Endothelial cell of umbilical vein (primary cell): ENCODE measurements around the gene SEMG2.

Experiments used
- EZH2 ChIP-seq: IDR thresholded peaks from 2 replicates; pipeline ENCODE4 v1.6.1; 2012; ENCODE audit warnings: borderline replicate concordance, low read depth, mild to moderate bottlenecking, moderate library complexity, low read length, inconsistent platforms; ENCODE audit not compliant: severe bottlenecking
- POLR2A ChIP-seq: IDR thresholded peaks from 2 replicates; pipeline ENCODE4 v1.6.1; 2012; ENCODE audit warnings: low read depth, mild to moderate bottlenecking, control low read depth, low read length
- POLR2AphosphoS5 ChIP-seq: IDR thresholded peaks from 2 replicates; pipeline ENCODE4 v1.6.1; 2012; ENCODE audit warnings: low read depth, mild to moderate bottlenecking, control low read depth, low read length, moderate library complexity; ENCODE audit not compliant: insufficient read depth
- TF ChIP-seq, protein P1 (sequence below), 2 donors: IDR thresholded peaks; 1 replicate in 1 of 2; 2 replicates in 1 of 2; pipeline ENCODE4 v1.5.1; 2011; ENCODE audit warnings: low read length in 2 of 2, mild to moderate bottlenecking in 2 of 2, moderate library complexity in 2 of 2, control low read depth in 1 of 2, inconsistent platforms in 1 of 2, low read depth in 1 of 2; ENCODE audit not compliant: insufficient read depth in 1 of 2; ENCODE audit errors: extremely low read depth in 1 of 2
- TF ChIP-seq, protein P2 (sequence below): IDR thresholded peaks from 2 replicates; pipeline ENCODE4 v1.6.1; 2011; ENCODE audit not compliant: insufficient read depth, insufficient read length

DNA sequence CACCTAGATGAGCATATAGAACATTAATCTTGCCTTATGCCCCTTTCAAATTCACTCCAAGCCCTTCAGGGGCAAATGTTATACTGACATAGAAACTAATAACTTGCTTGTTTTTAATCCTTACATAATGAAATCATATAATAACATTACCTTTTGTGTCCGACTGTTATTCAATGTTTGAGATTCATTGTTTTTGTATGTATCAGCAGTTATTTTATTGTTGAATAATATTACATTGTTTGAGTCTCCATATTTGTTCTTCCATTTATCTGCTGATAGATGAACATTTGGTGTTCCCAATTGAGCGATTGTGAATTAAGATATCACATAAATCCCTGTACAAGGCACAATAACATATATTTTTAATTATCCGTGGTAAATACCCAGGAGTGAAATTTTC lies 8.3 kb upstream of the SEMG2 start:
- TF ChIP-seq, protein P1, sequence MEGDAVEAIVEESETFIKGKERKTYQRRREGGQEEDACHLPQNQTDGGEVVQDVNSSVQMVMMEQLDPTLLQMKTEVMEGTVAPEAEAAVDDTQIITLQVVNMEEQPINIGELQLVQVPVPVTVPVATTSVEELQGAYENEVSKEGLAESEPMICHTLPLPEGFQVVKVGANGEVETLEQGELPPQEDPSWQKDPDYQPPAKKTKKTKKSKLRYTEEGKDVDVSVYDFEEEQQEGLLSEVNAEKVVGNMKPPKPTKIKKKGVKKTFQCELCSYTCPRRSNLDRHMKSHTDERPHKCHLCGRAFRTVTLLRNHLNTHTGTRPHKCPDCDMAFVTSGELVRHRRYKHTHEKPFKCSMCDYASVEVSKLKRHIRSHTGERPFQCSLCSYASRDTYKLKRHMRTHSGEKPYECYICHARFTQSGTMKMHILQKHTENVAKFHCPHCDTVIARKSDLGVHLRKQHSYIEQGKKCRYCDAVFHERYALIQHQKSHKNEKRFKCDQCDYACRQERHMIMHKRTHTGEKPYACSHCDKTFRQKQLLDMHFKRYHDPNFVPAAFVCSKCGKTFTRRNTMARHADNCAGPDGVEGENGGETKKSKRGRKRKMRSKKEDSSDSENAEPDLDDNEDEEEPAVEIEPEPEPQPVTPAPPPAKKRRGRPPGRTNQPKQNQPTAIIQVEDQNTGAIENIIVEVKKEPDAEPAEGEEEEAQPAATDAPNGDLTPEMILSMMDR (IDR thresholded peaks at IDR 0.05; ENCODE audit: extremely low read depth in 1 of 2, insufficient read depth in 1 of 2, low read depth in 1 of 2, low read length in 2 of 2): no peak
- TF ChIP-seq EZH2: no peak
- TF ChIP-seq POLR2AphosphoS5: no peak
- TF ChIP-seq, protein P2, sequence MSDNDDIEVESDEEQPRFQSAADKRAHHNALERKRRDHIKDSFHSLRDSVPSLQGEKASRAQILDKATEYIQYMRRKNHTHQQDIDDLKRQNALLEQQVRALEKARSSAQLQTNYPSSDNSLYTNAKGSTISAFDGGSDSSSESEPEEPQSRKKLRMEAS: no peak
- TF ChIP-seq POLR2A: no peak
